OCI-LY7 (cell line): ENCODE results near the gene IP6K3. TPM values are rescaled to one million over a fixed set of nuclear protein-coding genes. Genes with fewer than 3 reads are reported as not detected.

Experiments used
- BruUV-seq: library from RNA; stranded (reverse); fragments of 400-500 nt; replicated peaks from 2 replicates; lab custom pipeline; 2021; lab: Mats Ljungman, UMichigan
- CTCF ChIA-PET: fragments of 300-600 bp; sonication (Branson Sonifier 250); formaldehyde crosslinking; loops from one replicate; lab custom pipeline; 2022; ENCODE audit warnings: antibody characterized with exemption; ENCODE audit not compliant: unreplicated experiment; lab: Charles Lee
- POLR2A ChIA-PET: fragments of 300-600 bp; sonication (Branson Sonifier 250); formaldehyde crosslinking; loops from one replicate; lab custom pipeline; 2022; ENCODE audit warnings: antibody characterized with exemption; lab: Charles Lee
- DNase-seq: peaks from one replicate; pipeline ENCODE4 v3.0.0-alpha.2; 2015; ENCODE audit warnings: low spot score
- H2AFZ ChIP-seq: fragments of 200-600 bp; sonication (generic), shearing (Covaris generic); 2 replicates; pipeline ENCODE4 v1.6.1; 2014; ENCODE audit warnings: mild to moderate bottlenecking, antibody characterized with exemption, low read length, moderate library complexity
- H3K27ac ChIP-seq: fragments of 200-600 bp; sonication (generic); 2 replicates; pipeline ENCODE4 v1.5.1; 2014; ENCODE audit warnings: mixed run types, low read depth, mild to moderate bottlenecking, moderate library complexity, low read length, inconsistent platforms; ENCODE audit not compliant: poor library complexity, severe bottlenecking
- H3K36me3 ChIP-seq: fragments of 200-600 bp; sonication (generic); 2 replicates; pipeline ENCODE4 v1.6.1; 2014; ENCODE audit warnings: mild to moderate bottlenecking, antibody characterized with exemption, low read length, moderate library complexity, mixed read lengths; ENCODE audit not compliant: insufficient read depth
- H3K4me1 ChIP-seq: fragments of 200-600 bp; sonication (generic); 2 replicates; pipeline ENCODE4 v1.5.1; 2014; ENCODE audit warnings: mild to moderate bottlenecking, low read length; ENCODE audit not compliant: insufficient read depth, poor library complexity, severe bottlenecking
- H3K4me2 ChIP-seq: fragments of 200-600 bp; sonication (generic); 2 replicates; pipeline ENCODE4 v1.6.1; 2014; ENCODE audit warnings: mild to moderate bottlenecking, low read length
- H3K4me3 ChIP-seq: fragments of 200-600 bp; sonication (generic); 2 replicates; pipeline ENCODE4 v1.5.1; 2014; ENCODE audit warnings: mild to moderate bottlenecking, low read depth, low read length; ENCODE audit not compliant: poor library complexity, severe bottlenecking
- H3K79me2 ChIP-seq: fragments of 200-600 bp; sonication (generic); 2 replicates; pipeline ENCODE4 v1.6.1; 2016; ENCODE audit warnings: low read depth, mild to moderate bottlenecking, low read length, moderate library complexity, mixed read lengths; ENCODE audit not compliant: insufficient read depth
- H3K9me2 ChIP-seq: fragments of 200-600 bp; sonication (generic); 2 replicates; pipeline ENCODE4 v1.6.1; 2016; ENCODE audit warnings: mild to moderate bottlenecking, low read length, mixed read lengths; ENCODE audit not compliant: insufficient read depth
- H3K9me3 ChIP-seq: fragments of 200-600 bp; sonication (generic); 2 replicates; pipeline ENCODE4 v1.6.1; 2014; ENCODE audit warnings: mild to moderate bottlenecking, mixed run types, low read length, mixed read lengths
- H4K20me1 ChIP-seq: fragments of 200-600 bp; sonication (generic); 2 replicates; pipeline ENCODE4 v1.6.1; 2014; ENCODE audit warnings: mild to moderate bottlenecking, antibody characterized with exemption, low read length, moderate library complexity, mixed read lengths; ENCODE audit not compliant: insufficient read depth
- EZH2phosphoT487 ChIP-seq: fragments of 200-600 bp; sonication (generic); IDR thresholded peaks from 2 replicates; pipeline ENCODE4 v1.6.1; 2018; ENCODE audit warnings: low read depth, borderline replicate concordance, mild to moderate bottlenecking, mixed run types, antibody characterized with exemption, low read length, moderate library complexity, mixed read lengths
- intact Hi-C: fragments of 100-400 bp; cut with micrococcal nuclease; formaldehyde crosslinking; loops from one replicate; pipeline ENCODE4 v1.10.0; 2022; ENCODE audit not compliant: unreplicated experiment
- total RNA-seq, 2 experiments: library from RNA; depleted of rRNA in 1 of 2; stranded (reverse); fragments of >200 nt in 1 of 2; shearing (Covaris generic) in 1 of 2; gene quantifications; 2 replicates each; pipeline ENCODE4 v1.2.3, GENCODE V29; 2014 to 2022
- TF ChIP-seq, protein P1 (sequence below): fragments of 200-600 bp; sonication (generic); conservative IDR thresholded peaks from 2 replicates; pipeline ENCODE4 v1.5.1; 2014; ENCODE audit warnings: mild to moderate bottlenecking, antibody characterized with exemption, low read length, moderate library complexity, mixed read lengths

IP6K3 gene
- total RNA-seq, 2 experiments from 2014 or later, result not detected

DNA sequence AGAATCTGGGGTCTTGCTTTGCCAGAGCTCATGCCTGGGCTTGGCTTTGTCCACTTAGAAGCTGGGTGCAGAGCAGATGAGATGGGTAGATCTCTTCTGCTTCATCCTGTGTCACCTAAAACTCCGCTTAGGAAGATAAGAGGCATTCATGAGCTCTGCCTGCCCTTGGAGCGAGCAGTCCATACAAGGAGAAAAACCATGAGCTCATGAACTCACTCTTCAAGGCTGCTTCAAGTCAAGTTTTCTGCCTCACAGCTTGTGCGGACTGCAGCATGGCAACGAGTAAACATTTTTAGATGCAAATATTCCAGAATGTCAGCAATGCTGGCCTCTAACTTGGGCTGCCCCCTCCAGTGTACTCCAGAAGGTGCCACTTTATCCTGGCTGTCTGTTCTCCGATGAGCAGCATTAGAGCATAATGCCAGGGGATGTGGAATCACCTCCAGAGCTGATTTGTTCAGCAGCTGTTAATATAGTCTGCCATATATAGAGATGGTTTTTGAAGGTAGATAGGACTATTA lies 24.5 kb downstream of the IP6K3 start:
- TF ChIP-seq, protein P1, sequence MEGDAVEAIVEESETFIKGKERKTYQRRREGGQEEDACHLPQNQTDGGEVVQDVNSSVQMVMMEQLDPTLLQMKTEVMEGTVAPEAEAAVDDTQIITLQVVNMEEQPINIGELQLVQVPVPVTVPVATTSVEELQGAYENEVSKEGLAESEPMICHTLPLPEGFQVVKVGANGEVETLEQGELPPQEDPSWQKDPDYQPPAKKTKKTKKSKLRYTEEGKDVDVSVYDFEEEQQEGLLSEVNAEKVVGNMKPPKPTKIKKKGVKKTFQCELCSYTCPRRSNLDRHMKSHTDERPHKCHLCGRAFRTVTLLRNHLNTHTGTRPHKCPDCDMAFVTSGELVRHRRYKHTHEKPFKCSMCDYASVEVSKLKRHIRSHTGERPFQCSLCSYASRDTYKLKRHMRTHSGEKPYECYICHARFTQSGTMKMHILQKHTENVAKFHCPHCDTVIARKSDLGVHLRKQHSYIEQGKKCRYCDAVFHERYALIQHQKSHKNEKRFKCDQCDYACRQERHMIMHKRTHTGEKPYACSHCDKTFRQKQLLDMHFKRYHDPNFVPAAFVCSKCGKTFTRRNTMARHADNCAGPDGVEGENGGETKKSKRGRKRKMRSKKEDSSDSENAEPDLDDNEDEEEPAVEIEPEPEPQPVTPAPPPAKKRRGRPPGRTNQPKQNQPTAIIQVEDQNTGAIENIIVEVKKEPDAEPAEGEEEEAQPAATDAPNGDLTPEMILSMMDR, result no peak
- TF ChIP-seq EZH2phosphoT487, result no peak
- H3K79me2 ChIP-seq, result no peaks in the 10 kb centered on the region
- no peaks in the 10 kb centered on the region for H3K9me2 ChIP-seq
- H3K4me1 ChIP-seq, result peaks cover 5% of the 10 kb centered on the region
- H3K36me3 ChIP-seq, result no peaks in the 10 kb centered on the region
- H4K20me1 ChIP-seq, result no peaks in the 10 kb centered on the region
- no TSS peak for BruUV-seq
- CTCF ChIA-PET, result interaction anchor here (0.6 kb wide), 1 partner anchor 966 kb away, joined by 3 read pairs; no protein-coding TSS in a partner anchor
- H3K27ac ChIP-seq, result no peak overlapping the region
- no peak overlapping the region for H2AFZ ChIP-seq
- POLR2A ChIA-PET, result interaction anchor here (0.6 kb wide), 1 partner anchor 33 kb away, joined by 3 read pairs; no protein-coding TSS in a partner anchor
- intact Hi-C loops, result no loop called here
- H3K4me2 ChIP-seq, result no peak overlapping the region
- no peaks in the 10 kb centered on the region for H3K9me3 ChIP-seq
- DNase-seq, result no peak
- no peak overlapping the region for H3K4me3 ChIP-seq

DNA sequence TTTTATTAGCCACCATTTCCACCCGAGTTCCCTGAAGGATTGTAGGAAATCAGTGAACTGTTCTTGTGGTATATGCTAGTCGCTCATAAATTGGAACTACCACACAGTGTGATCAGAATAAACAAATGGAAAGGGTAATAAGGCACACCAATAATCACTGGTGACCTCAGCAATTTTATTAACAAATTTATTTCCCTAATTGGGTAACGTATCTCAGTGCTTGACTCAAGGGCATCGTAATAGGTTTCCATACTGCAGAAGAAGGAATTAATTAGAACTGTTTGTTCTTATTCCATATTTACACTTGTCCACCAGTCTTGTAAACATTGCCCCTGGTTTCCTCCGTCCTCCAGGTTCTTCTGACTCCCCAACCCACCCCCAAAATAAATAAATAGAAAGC lies 25.2 kb downstream of the IP6K3 start:
- no peak overlapping the region for H3K4me2 ChIP-seq
- CTCF ChIA-PET, result interaction anchor here (0.6 kb wide), 1 partner anchor 12 kb away, joined by 5 read pairs; no protein-coding TSS in a partner anchor
- intact Hi-C loops, result no loop called here

DNA sequence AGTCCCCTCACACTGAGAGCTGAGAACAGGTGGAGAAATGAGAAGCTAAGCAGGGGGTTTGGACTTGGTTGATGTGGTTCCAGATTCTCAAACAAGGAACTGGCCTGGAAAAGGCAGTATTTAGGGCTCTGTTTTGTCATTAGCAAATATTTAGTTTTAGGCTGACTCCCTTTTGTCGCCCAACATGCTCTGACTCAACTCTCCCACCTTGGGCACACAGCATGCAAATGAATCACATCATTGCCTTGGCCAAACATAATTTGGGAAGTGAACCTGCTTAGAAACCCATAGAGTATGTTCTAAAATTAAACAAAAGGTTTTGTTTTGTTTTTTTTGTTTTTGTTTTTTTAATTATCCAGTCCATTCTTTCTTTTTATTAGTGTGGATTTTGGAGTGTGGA lies 25.7 kb downstream of the IP6K3 start:
- POLR2A ChIA-PET, result no interaction called here
- no peaks in the 10 kb centered on the region for H4K20me1 ChIP-seq
- H3K4me2 ChIP-seq, result no peak overlapping the region
- H2AFZ ChIP-seq, result no peak overlapping the region
- H3K9me3 ChIP-seq, result no peaks in the 10 kb centered on the region
- H3K4me3 ChIP-seq, result no peak overlapping the region
- BruUV-seq, result no TSS peak
- H3K9me2 ChIP-seq, result no peaks in the 10 kb centered on the region
- intact Hi-C loops, result no loop called here
- H3K27ac ChIP-seq, result no peak overlapping the region
- H3K36me3 ChIP-seq, result no peaks in the 10 kb centered on the region
- peaks cover 5% of the 10 kb centered on the region for H3K4me1 ChIP-seq
- H3K79me2 ChIP-seq, result no peaks in the 10 kb centered on the region
- CTCF ChIA-PET, result interaction anchor here (0.6 kb wide), 1 partner anchor 12 kb away, joined by 5 read pairs; no protein-coding TSS in a partner anchor
- TF ChIP-seq, protein P1, result no peak
- TF ChIP-seq EZH2phosphoT487, result no peak
- DNase-seq, result no peak

More for the DNA sequence above, 25.2 kb downstream of the IP6K3 start:
- no peak for DNase-seq
- POLR2A ChIA-PET, result no interaction called here
- Histone ChIP-seq H2AFZ (no peak overlapping the region), H3K4me3 (no peak overlapping the region), H3K9me2 (no peaks in the 10 kb centered on the region), H3K4me1 (peaks cover 5% of the 10 kb centered on the region), H3K36me3 (no peaks in the 10 kb centered on the region), H3K79me2 (no peaks in the 10 kb centered on the region), H3K9me3 (no peaks in the 10 kb centered on the region), H4K20me1 (no peaks in the 10 kb centered on the region), H3K27ac (no peak overlapping the region)
- BruUV-seq, result no TSS peak
- TF ChIP-seq EZH2phosphoT487, result no peak
- TF ChIP-seq, protein P1, result no peak
